WTC11 (cell line): ENCODE data around the gene WDR27. TPM values are rescaled to one million over a fixed set of nuclear protein-coding genes. Genes with fewer than 3 reads are reported as not detected.

Experiments
- ATAC-seq: fragments of 200-7000 bp; cut with Tn5 transposase; 2 replicates; pipeline ENCODE4 v1.10.0; 2021; ENCODE audit warnings: mild to moderate bottlenecking, moderate library complexity
- CTCF ChIA-PET: fragments of 300-600 bp; sonication (Branson Sonifier 250); formaldehyde crosslinking; loops from one replicate; lab custom pipeline; 2021; ENCODE audit warnings: antibody characterized with exemption; lab: Charles Lee
- POLR2A ChIA-PET: fragments of 350-600 bp; sonication (Branson Sonifier 250); formaldehyde crosslinking; loops from one replicate; lab custom pipeline; 2021; ENCODE audit warnings: antibody characterized with exemption; lab: Charles Lee
- DNase-seq: peaks from one replicate; pipeline ENCODE4 v3.0.0; 2021; ENCODE audit warnings: low spot score
- H3K27ac Mint-ChIP-seq: 2 replicates; pipeline ENCODE4 v1.8.0; 2021; ENCODE audit warnings: mixed read lengths
- H3K27me3 Mint-ChIP-seq: 2 replicates; pipeline ENCODE4 v1.8.0; 2021; ENCODE audit warnings: low read depth, mild to moderate bottlenecking, moderate library complexity, mixed read lengths
- H3K36me3 Mint-ChIP-seq: 2 replicates; pipeline ENCODE4 v1.8.0; 2021; ENCODE audit warnings: mixed read lengths
- H3K4me1 Mint-ChIP-seq: 2 replicates; pipeline ENCODE4 v1.8.0; 2022; ENCODE audit warnings: mixed read lengths
- H3K4me3 Mint-ChIP-seq: 2 replicates; pipeline ENCODE4 v1.8.0; 2021; ENCODE audit warnings: mild to moderate bottlenecking, moderate library complexity, mixed read lengths
- H3K9me3 Mint-ChIP-seq: 2 replicates; pipeline ENCODE4 v1.8.0; 2021; ENCODE audit warnings: mixed read lengths
- ATF6 ChIP-seq: sonication (generic); formaldehyde crosslinking; IDR thresholded peaks from 2 replicates; pipeline ENCODE4 v1.8.1; 2023; ENCODE audit warnings: mild to moderate bottlenecking, missing genetic modification reagents
- CREB1 ChIP-seq: sonication (generic); formaldehyde crosslinking; IDR thresholded peaks from 2 replicates; pipeline ENCODE4 v1.8.0; 2023; ENCODE audit warnings: mild to moderate bottlenecking, missing genetic modification reagents
- E2F1 ChIP-seq: sonication (generic); formaldehyde crosslinking; IDR thresholded peaks from 2 replicates; pipeline ENCODE4 v1.8.0; 2022; ENCODE audit warnings: mild to moderate bottlenecking, missing genetic modification reagents
- E2F4 ChIP-seq: sonication (generic); formaldehyde crosslinking; IDR thresholded peaks from 2 replicates; pipeline ENCODE4 v1.8.1; 2022; ENCODE audit warnings: low read depth, mild to moderate bottlenecking, moderate library complexity, missing genetic modification reagents, borderline replicate concordance
- ETV6 ChIP-seq: sonication (generic); formaldehyde crosslinking; IDR thresholded peaks from 2 replicates; pipeline ENCODE4 v1.8.1; 2022; ENCODE audit warnings: mild to moderate bottlenecking, missing genetic modification reagents
- MLX ChIP-seq: sonication (generic); formaldehyde crosslinking; IDR thresholded peaks from 2 replicates; pipeline ENCODE4 v1.8.1; 2023; ENCODE audit warnings: mild to moderate bottlenecking, missing genetic modification reagents, moderate library complexity
- NR2C2 ChIP-seq: sonication (generic); formaldehyde crosslinking; IDR thresholded peaks from 2 replicates; pipeline ENCODE4 v1.8.0; 2022; ENCODE audit warnings: mild to moderate bottlenecking, missing genetic modification reagents
- NR3C1 ChIP-seq: sonication (generic); formaldehyde crosslinking; conservative IDR thresholded peaks from 2 replicates; pipeline ENCODE4 v1.8.1; 2023; ENCODE audit warnings: low read depth, mild to moderate bottlenecking, missing genetic modification reagents
- PRRX2 ChIP-seq: fragments of 250-450 bp; sonication (Bioruptor Pico); IDR thresholded peaks from 2 replicates; pipeline ENCODE4 v1.8.0; 2021; ENCODE audit warnings: mild to moderate bottlenecking
- SMAD4 ChIP-seq: sonication (generic); formaldehyde crosslinking; IDR thresholded peaks from 2 replicates; pipeline ENCODE4 v1.8.0; 2022; ENCODE audit warnings: mild to moderate bottlenecking, missing genetic modification reagents
- SOX15 ChIP-seq: fragments of 250-450 bp; sonication (Bioruptor Pico); IDR thresholded peaks from 2 replicates; pipeline ENCODE4 v1.9.0; 2021; ENCODE audit warnings: mild to moderate bottlenecking
- TP53 ChIP-seq: sonication (generic); formaldehyde crosslinking; IDR thresholded peaks from 2 replicates; pipeline ENCODE4 v1.8.1; 2023; ENCODE audit warnings: mild to moderate bottlenecking, missing genetic modification reagents
- ZNF396 ChIP-seq: fragments of 250-450 bp; sonication (Bioruptor Pico); IDR thresholded peaks from 2 replicates; pipeline ENCODE4 v1.8.0; 2021; ENCODE audit warnings: mild to moderate bottlenecking, moderate library complexity, borderline replicate concordance
- ZNF532 ChIP-seq: fragments of 250-450 bp; sonication (Bioruptor Pico); IDR thresholded peaks from 2 replicates; pipeline ENCODE4 v1.9.0; 2021; ENCODE audit warnings: mild to moderate bottlenecking, borderline replicate concordance
- total RNA-seq: library from RNA; stranded (reverse); gene quantifications from 3 replicates; pipeline ENCODE4 v1.2.3, GENCODE V29; 2021
- TF ChIP-seq, protein P1 (sequence below): fragments of 250-450 bp; sonication (Bioruptor Pico); conservative IDR thresholded peaks from 2 replicates; pipeline ENCODE4 v1.9.0; 2021; ENCODE audit warnings: mild to moderate bottlenecking
- TF ChIP-seq, protein P2 (sequence below): sonication (generic); formaldehyde crosslinking; IDR thresholded peaks from 2 replicates; pipeline ENCODE4 v1.8.0; 2022; ENCODE audit warnings: mild to moderate bottlenecking, missing genetic modification reagents

Gene WDR27
- total RNA-seq, 1 experiment from 2014 or later: 126 TPM

DNA sequence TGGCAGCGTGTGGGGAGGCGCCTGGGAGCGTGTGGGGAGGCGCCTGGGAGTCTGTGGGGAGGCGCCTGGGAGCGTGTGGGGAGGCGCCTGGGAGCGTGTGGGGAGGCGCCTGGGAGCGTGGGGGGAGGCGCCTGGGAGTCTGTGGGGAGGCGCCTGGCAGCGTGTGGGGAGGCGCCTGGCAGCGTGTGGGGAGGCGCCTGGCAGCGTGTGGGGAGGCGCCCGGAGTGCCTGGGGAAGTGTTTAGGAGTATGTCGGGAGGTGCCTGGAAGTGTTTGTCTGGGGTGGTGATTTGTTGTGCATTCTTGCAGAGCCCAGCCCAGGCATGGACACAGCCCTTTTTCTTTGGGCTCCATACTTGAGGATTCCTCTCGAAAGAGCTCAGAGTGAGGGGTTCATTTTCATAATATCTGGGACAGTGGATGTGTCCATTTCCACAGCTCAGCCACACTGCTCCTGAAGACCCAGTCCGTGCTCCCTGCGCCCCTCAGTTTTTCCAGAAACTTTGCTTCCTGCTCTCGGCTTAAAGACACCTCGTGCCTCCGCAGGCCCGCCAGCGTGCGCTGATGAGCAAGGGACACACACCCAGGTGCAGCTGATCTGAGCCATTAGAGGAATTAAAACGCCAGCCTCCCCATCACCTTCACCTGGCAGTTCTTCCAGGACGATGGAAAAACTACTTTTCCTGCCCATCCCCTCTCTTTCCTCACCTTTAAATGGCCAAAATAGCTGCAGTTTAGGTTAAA is 276.0 kb downstream of the WDR27 start:
- Mint-ChIP-seq H3K36me3 (peaks cover 35% of the 10 kb centered on the region), H3K27me3 (peaks cover 21% of the 10 kb centered on the region), H3K4me3 (no peak overlapping the region), H3K27ac (no peak overlapping the region), H3K4me1 (peaks cover 20% of the 10 kb centered on the region), H3K9me3 (peaks cover 28% of the 10 kb centered on the region)
- ChIA-PET POLR2A (no interaction called here), CTCF (no interaction called here)
- ATAC-seq: no peak
- TF ChIP-seq ZNF396 (CRISPR knock-in tag): no peak
- no peak for TF ChIP-seq SOX15 (CRISPR knock-in tag)
- TF ChIP-seq, protein P1, sequence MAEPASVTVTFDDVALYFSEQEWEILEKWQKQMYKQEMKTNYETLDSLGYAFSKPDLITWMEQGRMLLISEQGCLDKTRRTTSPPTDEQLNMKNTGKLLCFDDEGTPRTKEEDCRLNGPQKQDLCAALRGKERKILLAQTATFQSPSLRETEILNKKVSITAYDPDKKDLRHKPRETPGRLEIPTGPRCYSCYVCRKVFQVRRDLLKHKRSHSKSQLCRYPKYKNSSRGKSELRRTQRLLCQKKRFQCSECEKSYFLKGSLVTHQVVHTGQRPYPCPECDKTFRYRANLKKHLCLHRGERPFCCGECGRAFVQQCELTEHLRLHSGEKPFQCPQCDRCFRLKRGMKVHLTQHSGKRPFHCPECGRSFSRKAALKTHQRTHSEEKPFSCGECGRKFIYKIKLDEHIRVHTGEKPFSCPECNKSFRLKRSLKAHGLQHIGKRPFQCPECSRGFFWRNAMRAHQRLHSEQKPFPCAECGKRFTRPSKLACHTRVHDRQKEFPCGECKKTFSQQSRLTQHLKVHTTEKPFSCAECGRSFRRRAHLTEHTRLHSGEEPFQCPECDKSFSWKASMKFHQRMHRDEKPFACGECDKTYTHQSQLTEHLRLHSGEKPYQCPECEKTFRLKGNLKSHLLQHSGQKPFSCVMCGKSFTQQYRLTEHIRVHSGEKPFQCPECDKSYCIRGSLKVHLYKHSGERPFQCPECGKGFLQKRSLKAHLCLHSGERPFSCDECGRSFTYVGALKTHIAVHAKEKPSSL (CRISPR knock-in tag): no peak
- TF ChIP-seq E2F1 (CRISPR knock-in tag): no peak
- TF ChIP-seq NR2C2 (CRISPR knock-in tag): no peak
- no peak for TF ChIP-seq ZNF532 (CRISPR knock-in tag)
- TF ChIP-seq, protein P2, sequence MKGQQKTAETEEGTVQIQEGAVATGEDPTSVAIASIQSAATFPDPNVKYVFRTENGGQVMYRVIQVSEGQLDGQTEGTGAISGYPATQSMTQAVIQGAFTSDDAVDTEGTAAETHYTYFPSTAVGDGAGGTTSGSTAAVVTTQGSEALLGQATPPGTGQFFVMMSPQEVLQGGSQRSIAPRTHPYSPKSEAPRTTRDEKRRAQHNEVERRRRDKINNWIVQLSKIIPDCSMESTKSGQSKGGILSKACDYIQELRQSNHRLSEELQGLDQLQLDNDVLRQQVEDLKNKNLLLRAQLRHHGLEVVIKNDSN (CRISPR knock-in tag): no peak
- TF ChIP-seq E2F4: no peak
- no peak for TF ChIP-seq MLX
- TF ChIP-seq TP53 (CRISPR knock-in tag): no peak
- TF ChIP-seq ATF6 (CRISPR knock-in tag): no peak
- TF ChIP-seq ETV6 (CRISPR knock-in tag): no peak
- no peak for TF ChIP-seq CREB1 (CRISPR knock-in tag)
- TF ChIP-seq PRRX2 (CRISPR knock-in tag): no peak
- TF ChIP-seq SMAD4 (CRISPR knock-in tag): no peak
- TF ChIP-seq NR3C1: no peak
- DNase-seq: no peak
